Left ventricle myocardium superior (tissue), 1 donor: Measurements from ENCODE around the gene RANBP3L. TPM values are rescaled to one million over a fixed set of nuclear protein-coding genes. Genes with fewer than 3 reads are reported as not detected.
A peak's percentile ranks its signal among the peaks of the same experiment; 100 is the strongest.
"Not testable (repeated sequence)": the region's sequence is repeated elsewhere in the genome, so short reads cannot be mapped to it uniquely, and the experiment has no call there.

Experiments used
- ATAC-seq: fragments of 200-7000 bp; cut with Tn5 transposase; one replicate; pipeline ENCODE4 v1.9.1; 2020; ENCODE audit warnings: mild to moderate bottlenecking, moderate library complexity
- DNase-seq: peaks from one replicate; pipeline ENCODE4 v3.0.0-alpha.2; 2020
- intact Hi-C: fragments of 100-400 bp; cut with micrococcal nuclease; formaldehyde crosslinking; loops from one replicate; pipeline ENCODE4 v1.11.0; 2022
- long read RNA-seq: library from polyadenylated mRNA; unstranded; transcript quantifications from one replicate; pipeline ENCODE4 v2.0.0, GENCODE V29; 2021
- total RNA-seq: library from RNA; stranded (reverse); fragmentation: NEBNext Ultra II Directional; extraction: Animal tissue kit (Norgen Biotek cat#: 25700); gene quantifications from one replicate; pipeline ENCODE4 v1.2.1, GENCODE V29; 2021
- donor health status: DM: no; HTN: yes; CAD: no; lungs with severe emphysema.

The RANBP3L gene, protein sequence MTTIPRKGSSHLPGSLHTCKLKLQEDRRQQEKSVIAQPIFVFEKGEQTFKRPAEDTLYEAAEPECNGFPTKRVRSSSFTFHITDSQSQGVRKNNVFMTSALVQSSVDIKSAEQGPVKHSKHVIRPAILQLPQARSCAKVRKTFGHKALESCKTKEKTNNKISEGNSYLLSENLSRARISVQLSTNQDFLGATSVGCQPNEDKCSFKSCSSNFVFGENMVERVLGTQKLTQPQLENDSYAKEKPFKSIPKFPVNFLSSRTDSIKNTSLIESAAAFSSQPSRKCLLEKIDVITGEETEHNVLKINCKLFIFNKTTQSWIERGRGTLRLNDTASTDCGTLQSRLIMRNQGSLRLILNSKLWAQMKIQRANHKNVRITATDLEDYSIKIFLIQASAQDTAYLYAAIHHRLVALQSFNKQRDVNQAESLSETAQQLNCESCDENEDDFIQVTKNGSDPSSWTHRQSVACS
- 0.50 TPM for total RNA-seq
- long read RNA-seq, partial matches to known transcripts: 0 of 1 reads
- long read RNA-seq, other reads (novel, unspliced or antisense): 0 of 1 reads

DNA sequence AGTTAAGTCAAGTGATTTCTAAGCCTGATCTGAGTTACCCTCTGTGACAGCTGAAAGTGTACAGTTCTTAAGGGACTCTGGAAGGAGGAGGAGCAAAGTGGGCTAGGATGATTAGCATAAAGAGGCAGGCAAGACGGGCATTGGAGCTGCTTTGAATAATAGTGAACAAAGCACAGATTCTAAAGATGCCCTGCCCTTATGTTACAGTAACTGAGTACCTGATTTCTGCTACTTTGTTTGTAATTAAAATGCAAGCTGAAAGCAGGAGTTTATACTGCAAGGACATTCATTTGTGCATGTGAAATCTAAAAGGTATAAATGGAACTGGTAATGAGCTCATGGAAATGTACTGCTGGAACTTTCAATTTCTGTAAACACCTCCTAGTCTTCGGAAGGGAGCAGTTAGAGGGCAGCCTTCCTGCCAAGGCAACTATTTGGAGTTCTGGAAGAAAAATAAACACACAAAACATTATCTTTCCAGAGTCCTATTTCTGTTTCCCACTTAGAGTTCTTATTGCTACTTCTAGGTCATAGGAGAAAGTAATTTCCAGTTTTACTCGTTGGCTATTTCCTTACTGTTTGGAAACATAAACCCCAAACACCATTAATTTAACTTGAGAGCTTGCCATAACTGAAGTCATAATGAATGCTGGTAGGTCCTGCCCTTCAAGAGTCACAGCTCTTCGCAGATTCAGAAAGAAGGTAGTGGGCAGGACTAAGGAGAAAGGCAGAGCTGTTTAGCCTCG is at the start of gene RANBP3L:
Gene RANBP3L (minus strand): TSS at position 45 of the 746 bp plus-strand sequence. CDS start 486 bp downstream, outside the sequence.
- ATAC-seq (peak; percentile 93), DNase-seq (no peak)
- intact Hi-C loops: no loop called here

DNA sequence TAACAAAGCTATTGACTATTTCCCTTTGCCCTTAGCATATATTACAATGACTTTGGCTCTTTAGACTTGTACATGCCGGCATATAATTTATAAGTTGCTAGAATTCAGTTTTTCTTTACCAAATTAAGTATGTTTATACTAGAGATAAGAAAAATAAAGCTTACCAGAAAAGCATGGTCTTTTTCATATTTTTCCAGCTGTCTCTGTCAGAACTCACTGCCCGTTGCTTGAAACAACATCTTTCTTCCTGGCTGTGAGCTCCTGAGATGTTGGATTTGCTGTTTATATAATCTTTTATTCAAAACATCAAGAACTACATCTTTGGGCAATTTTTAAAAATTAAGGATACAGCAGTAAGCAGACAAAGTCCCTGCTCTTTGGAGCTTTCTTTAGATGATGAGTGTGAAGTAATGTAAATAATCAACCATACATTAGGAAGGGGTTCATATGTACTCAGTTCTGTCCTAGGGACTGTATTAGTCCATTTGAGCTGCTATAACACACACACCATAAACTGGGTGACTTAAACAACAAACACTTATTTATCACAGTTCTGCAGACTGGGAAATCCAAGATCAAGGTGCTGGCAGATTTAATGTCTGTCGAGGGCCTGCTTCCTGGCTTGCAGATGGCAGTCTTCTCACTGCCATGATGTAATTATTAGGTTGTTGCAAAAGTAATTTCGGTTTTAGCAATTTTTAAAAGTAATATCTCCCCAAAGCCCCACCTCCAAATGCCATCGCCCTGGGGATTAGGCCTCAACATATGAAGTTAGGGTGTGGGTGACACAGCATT is 45.4 kb upstream of the RANBP3L start:
- intact Hi-C loops: no loop called here
- no peak for ATAC-seq

DNA sequence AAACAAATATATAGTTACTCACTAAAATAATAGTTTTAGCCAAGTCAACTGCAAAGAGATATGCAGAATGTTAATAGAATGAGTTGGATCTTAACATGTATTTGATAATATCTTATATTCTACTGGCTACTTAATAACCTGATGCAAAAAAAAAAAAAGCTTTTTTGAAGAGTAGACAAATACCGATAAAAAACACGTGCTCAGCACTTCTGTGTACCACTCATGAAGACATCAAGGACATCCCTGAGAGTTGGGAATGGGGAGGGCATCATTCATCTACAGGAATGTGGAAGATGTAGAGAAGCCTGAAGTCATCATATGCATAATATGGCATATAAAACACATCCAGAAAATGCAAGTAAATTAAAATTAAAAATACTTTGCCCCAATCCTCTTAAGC is 43.2 kb upstream of the RANBP3L start:
- ATAC-seq (no peak), DNase-seq (no peak)
- intact Hi-C loops: no loop called here

More for the DNA sequence above, 45.4 kb upstream of the RANBP3L start:
- no peak for DNase-seq

DNA sequence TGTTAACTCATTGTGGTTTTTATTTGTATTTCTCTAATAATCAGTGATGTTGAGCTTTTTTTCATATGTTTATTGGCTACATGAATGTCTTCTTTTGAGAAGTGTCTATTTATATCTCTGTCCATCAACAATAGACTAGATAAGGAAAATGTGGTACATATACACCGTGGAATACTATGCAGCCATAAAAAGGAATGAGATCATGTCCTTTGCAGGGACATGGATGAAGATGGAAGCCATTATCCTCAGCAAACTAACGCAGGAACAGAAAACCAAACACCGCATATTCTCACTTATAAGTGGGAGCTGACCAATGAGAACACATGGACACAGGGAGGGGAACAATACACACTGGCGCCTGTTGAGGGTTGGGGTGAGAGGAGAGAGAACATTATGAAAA is 40.0 kb upstream of the RANBP3L start:
- ATAC-seq, intact Hi-C loops, DNase-seq: not testable (repeated sequence)

DNA sequence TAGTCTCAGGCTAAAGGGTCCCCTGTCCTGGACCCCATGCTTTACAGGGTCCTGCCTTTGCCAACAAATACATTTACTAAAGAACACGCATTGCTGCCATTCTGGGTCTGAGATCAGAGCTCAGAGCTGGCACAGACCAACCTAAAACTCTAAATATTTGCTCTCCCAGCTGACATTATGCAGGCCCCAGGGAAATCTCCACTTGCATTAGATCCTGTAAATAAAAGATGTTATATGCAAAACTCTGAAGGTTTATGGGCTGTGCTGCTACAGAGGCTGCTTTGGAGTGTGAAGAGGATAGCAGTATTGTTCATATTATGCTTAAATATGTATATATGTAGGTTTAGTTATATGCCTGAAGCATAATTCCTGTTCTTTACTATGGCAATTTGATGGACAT is 35.9 kb upstream of the RANBP3L start:
- ATAC-seq: no peak
- intact Hi-C loops: no loop called here
- DNase-seq: no peak

DNA sequence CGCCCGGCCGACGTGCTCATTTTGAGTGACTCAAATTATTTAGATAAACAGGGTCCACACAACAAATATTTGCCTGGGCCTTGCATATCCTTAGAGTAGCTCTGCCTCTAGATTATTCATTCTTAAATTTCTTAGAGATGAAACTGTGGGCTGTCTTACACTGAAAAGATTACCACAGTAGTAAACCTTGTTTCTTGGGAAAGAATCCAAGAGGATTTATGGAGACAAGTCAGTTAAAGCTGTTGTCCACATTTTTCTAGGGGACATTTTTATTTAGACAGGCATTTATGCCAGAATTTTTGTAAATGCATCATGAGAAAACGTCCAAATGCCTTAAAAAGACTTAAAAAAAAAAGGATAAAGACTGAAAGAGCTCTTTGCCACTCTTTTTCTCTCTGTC is 32.6 kb upstream of the RANBP3L start:
- intact Hi-C loops: no loop called here
- DNase-seq (no peak), ATAC-seq (no peak)

DNA sequence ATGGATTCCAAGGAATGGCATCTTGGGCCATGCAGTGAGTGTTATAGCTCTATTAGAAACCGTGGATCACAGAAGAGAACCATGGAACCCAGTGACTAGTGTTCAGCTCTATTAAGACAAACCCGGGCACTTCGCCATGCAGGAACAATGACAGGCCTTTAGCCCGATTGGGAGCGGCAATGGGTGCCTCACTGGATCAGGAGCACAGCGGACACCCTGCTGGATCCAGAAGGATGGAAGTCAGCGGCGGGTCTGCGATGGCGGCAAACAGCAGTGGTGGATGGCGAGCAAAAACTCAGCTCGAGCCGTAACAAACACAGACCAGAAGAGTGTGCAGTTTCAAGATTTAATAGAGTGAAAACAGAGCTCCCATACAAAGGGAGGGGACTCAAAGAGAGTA is 31.0 kb upstream of the RANBP3L start:
- intact Hi-C loops, ATAC-seq, DNase-seq: not testable (repeated sequence)

DNA sequence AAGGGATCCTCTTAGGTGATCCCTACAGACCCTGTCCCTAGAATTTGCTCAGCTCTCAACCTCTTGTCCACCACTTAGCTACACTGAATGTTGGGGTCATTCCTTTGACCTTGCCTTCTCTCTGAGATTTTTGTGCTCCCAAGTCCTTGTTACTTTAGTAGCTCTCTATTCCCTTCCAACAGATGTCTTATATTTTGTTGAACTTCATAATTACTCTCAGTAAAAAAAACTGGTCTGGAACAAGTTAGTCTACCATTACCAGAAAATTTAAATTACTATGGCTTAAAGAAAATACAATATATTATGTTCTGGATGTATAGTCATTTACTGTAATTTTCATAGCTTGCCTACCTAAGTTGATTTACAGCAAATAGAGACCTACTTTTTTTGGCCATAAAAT is 23.5 kb upstream of the RANBP3L start:
- intact Hi-C loops: no loop called here
- ATAC-seq: no peak
- DNase-seq: no peak

DNA sequence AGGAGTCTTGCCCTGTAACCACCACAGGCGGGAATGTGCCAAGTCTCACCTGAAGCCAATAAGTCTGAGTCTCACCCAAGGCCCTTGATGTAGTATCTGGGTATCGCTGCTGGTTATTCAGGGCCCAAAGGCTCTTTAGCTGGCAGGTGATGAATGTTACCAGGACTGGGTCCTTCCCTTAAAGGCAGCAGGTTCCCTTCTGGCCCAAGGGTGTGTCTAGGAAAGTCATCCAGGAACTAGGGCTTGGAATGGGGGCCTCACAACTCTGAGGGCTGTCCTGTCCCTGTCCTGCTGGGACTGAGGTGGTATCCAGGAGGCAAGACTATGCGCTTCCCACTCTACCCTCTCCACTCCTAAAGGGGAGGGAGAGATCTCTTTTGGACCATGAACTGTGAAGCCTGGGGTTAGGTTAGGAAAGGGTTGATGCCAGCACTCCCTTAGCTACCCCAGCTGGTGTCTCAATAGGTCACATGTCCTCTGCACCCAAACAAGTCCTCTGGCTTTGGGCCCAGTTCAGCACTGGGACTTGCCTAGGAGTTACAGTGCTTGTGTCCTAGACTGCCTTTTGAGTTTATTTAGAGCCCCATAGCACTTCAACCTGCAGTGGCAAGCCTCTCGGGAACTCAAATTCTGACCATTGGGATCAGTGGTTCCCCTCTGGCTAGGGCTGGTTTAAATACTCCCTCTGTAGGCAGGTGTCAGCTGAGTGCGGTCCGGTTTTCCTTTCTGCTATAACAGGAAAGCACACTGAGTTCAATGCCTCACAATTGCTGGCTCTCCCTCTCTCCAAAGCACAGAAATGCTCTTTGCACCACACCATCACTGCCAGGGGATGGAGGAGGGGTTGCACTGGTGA is 22.5 kb upstream of the RANBP3L start:
- intact Hi-C loops: no loop called here
- DNase-seq: peak; percentile 63
- ATAC-seq: peak; percentile 91

DNA sequence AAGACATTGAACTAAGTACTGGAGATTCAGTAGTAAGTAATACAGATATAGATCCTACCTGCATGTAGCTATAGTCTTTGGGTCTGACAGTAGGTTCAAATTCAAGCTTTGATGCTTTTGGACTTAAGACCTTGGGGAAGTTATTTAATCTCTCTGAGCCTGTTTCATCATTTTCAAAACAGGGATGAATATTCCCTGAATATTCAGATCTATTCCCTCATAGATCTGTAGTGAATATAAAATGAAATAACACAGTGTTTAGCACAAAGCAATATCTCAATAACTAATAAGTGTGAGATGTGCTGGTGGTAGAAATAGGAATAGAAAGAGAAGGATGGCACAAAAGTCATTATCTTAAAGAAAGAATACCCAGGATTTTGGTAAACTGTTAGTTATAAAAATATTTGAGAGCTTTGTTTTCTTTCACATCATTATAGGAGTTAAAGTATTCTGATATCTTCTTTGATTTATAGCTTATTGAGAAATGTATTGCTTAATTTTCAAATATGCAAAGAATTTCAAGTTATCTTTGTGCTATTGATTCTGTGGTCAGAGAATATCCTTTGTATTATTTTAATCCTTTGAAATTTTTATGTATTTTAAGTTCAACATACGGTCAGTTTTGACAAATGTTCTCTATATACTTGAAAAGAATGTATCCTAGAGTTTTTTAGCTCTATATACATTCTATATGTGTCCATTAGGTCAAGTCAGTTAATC is 11.4 kb upstream of the RANBP3L start:
- DNase-seq: no peak
- no peak for ATAC-seq
- intact Hi-C loops: no loop called here

DNA sequence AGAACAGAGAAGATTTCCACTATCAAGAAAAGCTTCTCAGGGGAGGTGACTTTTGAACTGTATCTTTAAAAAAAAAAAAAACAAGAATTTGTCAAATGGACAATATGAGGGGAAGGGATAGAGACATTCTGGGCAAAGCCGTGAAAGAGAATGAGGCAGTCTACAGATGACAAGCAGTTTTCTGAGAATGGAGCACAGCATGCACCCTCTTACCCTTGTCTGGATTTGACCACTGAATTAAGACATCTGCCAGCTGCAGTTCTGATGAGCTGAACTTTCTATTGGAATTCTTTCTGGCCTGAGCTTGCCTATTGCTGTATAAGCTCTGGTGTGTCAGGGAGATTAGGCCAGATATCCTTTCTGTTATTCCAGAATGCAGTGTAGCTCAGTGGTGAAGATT is 10.3 kb upstream of the RANBP3L start:
- DNase-seq (no peak), ATAC-seq (no peak)
- intact Hi-C loops: no loop called here

DNA sequence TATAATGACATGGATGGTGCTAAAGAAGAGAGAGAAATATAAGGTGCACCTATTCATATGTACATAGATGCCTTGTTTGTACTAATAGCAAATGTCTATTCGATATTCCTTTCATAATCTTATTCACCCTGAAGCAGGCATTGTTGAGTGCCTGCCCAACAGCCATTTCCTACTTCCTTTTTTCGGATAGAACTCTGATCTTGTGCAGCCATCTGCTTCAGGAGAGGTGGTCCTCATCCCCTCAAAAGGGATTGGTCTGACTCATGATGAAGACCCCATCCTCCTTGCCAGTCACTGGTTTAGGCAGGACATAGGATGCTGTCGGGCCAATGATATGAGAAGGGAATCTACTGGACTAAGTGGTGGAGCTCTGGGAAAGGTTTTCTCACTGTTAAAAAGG is 8.4 kb upstream of the RANBP3L start:
- no peak for ATAC-seq
- intact Hi-C loops: no loop called here

DNA sequence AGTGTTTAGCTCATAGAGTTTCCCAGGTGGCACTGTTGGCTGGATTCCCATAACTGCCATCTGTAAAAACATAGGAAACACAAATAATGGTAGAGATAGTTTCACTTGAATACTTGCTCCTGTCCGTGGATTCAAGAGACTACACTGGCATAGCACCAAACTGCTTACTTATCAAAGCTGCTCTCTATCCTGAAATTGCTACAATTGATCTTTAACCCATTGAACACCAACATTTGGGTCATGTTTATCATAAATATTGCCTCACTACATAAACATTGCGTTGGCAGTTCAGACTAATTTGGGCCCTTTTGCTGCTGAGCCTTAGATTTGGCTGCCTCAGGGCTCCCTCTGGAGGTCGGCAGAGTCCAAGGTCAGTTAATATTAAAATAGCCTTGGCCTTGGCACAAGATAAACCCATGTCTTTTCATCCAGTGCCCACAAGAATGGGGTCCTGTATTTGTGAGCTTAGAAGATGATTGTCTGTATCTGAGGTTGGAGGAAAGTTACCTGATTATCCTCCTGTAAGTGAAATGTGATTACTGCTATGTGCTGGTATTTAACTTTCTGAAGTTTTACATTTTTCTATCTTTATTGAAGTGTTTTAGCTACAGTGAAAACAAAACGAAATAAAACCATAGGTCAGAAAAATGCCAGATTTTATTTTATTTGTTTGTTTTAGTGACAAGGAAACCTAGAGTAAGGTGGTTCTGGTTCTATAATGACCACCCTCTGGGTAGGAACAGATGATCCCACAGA is 4.0 kb upstream of the RANBP3L start:
- peak; percentile 58 for DNase-seq
- peak; percentile 74 for ATAC-seq
- intact Hi-C loops: loop anchor here (5.0 kb wide), 1 partner anchor 38 kb away; no protein-coding TSS in a partner anchor

More for the DNA sequence above, 8.4 kb upstream of the RANBP3L start:
- DNase-seq: no peak

DNA sequence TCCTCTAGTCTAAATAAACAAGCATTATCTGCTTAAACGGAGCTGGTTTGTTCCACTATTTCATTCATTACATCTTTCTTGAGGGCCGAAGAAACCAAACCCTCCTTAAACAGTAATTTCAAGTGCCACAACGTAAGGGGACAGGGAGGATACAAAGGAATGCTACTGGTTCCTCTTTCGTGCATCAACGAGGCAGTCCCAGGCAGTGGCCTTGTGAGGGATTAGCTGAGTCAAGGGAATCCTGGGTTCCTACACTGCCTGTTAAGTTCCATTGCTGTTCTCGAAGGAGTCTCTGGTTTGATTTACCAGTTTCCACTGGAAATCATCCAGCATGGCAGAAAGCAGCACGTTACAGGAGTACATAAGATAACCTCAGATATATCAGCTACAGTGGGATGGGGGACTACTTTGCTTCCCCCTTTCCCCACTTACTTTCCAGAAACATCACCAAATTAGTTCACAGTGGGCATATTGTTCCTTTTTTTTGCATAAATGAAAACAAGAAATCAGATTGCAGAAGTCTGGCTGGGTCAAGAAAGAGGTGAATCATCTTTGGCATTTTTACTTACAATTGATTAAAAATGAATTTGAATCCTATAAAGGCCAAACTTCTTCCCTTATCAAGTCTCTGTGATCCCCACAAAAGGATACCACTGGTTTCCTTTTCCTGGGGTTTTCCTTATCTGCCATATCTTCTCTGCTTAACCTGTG is 2.5 kb upstream of the RANBP3L start:
- intact Hi-C loops: no loop called here
- ATAC-seq (no peak), DNase-seq (no peak)

DNA sequence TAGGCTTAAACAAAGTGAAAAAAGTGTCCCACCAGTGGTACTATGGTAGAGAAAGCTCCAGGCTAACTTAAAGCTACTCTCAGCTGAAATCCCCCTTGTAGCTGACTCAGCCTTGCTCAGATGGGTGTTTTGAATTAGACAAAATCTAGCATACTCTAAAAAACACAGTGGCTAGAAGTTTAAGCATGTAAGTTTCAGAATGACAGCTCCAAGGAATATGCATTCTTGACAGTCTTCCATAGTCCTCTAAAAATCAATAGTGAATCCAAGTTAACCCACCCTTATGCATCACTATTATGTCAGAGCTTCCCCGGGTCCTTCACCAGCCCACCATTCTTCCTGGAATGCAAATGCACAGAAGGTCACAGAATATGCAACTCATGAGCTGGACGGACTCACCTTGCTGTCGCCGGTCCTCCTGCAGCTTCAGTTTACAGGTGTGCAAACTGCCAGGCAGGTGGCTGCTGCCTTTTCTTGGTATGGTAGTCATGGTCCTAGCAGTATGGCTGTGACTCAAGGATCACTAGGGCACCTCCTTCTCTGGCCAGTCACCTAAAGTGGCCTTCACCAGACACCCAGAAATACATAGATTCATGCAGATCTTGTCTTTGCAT is 668 bp downstream of the RANBP3L start:
- DNase-seq (peak; percentile 20), ATAC-seq (no peak)
- intact Hi-C loops: no loop called here
